Kidney epithelial cell (primary cell): ENCODE measurements around the gene STMP1. TPM values are rescaled to one million over a fixed set of nuclear protein-coding genes. Genes with fewer than 3 reads are reported as not detected.

Source experiments
- DNase-seq: peaks from one replicate; pipeline ENCODE4 v3.0.0-alpha.2; 2010; ENCODE audit warnings: low read depth
- H3K27me3 ChIP-seq: 2 replicates; pipeline ENCODE4 v1.6.0; 2011; ENCODE audit warnings: low read length; ENCODE audit not compliant: control insufficient read depth, insufficient read depth
- H3K36me3 ChIP-seq: 2 replicates; pipeline ENCODE4 v1.5.1; 2011; ENCODE audit warnings: low read length; ENCODE audit not compliant: control insufficient read depth, insufficient read depth
- H3K4me3 ChIP-seq: 2 replicates; pipeline ENCODE4 v1.5.1; 2011; ENCODE audit warnings: low read depth, mild to moderate bottlenecking, control low read depth, low read length
- CTCF ChIP-seq: IDR thresholded peaks from 2 replicates; pipeline ENCODE4 v1.5.1; 2011; ENCODE audit warnings: mild to moderate bottlenecking, moderate library complexity, low read length, control low read depth, inconsistent platforms; ENCODE audit not compliant: insufficient read depth, poor library complexity, severe bottlenecking
- total RNA-seq: library from RNA; depleted of rRNA; stranded (reverse); fragments of >200 nt; gene quantifications from 2 replicates; pipeline ENCODE4 v1.2.3, GENCODE V29; 2015

STMP1 gene
- total RNA-seq, 1 donor from 2014 or later: 20.2 TPM

GRCh38 chr7:135719688-135720087 lies 57.4 kb downstream of the STMP1 start:
- no peak for TF ChIP-seq CTCF
- H3K4me3 ChIP-seq: no peak overlapping the region
- no peaks in the 10 kb centered on the region for H3K36me3 ChIP-seq

GRCh38 chr7:135721198-135721820 lies 59.0 kb downstream of the STMP1 start:
- Histone ChIP-seq H3K4me3 (no peak overlapping the region), H3K36me3 (no peaks in the 10 kb centered on the region), H3K27me3 (no peaks in the 10 kb centered on the region)
- DNase-seq: no peak
- TF ChIP-seq CTCF: no peak

More at GRCh38 chr7:135719688-135720087, 57.4 kb downstream of the STMP1 start:
- no peaks in the 10 kb centered on the region for H3K27me3 ChIP-seq
- no peak for DNase-seq

GRCh38 chr7:135723411-135723810 lies 61.1 kb downstream of the STMP1 start:
- H3K4me3 ChIP-seq: no peak overlapping the region
- no peaks in the 10 kb centered on the region for H3K27me3 ChIP-seq
- no peaks in the 10 kb centered on the region for H3K36me3 ChIP-seq
- no peak for TF ChIP-seq CTCF
- no peak for DNase-seq

Other genes with a start within 250 kb of the STMP1 start
- gene CNOT4, start 152.4 kb upstream of the STMP1 start, total RNA-seq: 8.4 and 10.9 TPM in 2 replicates
- gene NUP205, start 104.6 kb upstream of the STMP1 start, total RNA-seq: 58.1 and 64.0 TPM in 2 replicates
- gene SLC13A4, start 65.7 kb downstream of the STMP1 start, total RNA-seq: 0.08 and 0.14 TPM in 2 replicates
- not detected in 2 replicates for gene FAM180A, start 86.3 kb downstream of the STMP1 start, total RNA-seq